ENCODE results near the gene OR8J1.
"Not testable (repeated sequence)": the region's sequence is repeated elsewhere in the genome, so short reads cannot be mapped to it uniquely, and the experiment has no call there.

Gene OR8J1, protein sequence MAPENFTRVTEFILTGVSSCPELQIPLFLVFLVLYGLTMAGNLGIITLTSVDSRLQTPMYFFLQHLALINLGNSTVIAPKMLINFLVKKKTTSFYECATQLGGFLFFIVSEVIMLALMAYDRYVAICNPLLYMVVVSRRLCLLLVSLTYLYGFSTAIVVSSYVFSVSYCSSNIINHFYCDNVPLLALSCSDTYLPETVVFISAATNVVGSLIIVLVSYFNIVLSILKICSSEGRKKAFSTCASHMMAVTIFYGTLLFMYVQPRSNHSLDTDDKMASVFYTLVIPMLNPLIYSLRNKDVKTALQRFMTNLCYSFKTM

DNA sequence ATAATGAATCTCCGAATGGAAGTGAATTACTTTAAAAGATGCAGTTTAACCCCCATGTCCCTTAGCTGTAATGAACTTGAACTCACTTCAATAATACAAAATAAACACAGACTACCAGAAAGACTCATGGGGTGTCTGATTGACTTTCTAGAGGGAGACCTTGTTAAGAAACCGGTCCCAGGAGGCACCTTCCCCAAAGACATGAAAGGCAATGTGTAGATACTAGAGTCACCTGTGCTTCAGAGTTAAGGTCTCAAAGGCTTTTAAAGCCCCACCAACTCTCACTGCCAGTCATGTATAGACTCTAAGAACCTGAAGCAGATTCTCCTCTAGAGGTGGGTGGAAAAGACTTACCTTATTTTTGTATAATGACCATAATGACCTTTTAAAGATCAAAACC, at the start of gene OR8J1:
OR8J1 (plus strand) TSS at position 301 of the 400 bp plus-strand sequence. CDS start 5,956 bp downstream, outside the sequence.
- no peak for DNase-seq

DNA sequence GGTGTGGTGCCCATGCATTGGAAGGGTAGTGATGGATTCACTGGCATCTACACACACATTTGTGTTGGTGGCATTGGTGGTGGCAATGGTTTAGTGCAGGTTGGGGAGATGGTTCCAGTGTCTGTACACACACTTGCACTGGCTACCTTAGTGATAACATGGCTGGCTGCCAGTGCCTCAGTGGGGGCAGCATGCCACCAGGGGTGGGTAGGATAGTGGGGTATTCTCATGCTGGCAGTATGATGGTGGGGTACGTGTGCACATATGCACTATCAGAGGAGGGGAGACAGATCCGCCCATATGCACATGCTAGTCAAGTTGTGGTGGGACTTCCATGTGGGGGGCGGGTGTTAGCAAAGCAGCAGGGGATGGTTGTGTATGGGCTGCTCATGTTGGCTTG, 46.3 kb upstream of the OR8J1 start:
- DNase-seq, result no peak

DNA sequence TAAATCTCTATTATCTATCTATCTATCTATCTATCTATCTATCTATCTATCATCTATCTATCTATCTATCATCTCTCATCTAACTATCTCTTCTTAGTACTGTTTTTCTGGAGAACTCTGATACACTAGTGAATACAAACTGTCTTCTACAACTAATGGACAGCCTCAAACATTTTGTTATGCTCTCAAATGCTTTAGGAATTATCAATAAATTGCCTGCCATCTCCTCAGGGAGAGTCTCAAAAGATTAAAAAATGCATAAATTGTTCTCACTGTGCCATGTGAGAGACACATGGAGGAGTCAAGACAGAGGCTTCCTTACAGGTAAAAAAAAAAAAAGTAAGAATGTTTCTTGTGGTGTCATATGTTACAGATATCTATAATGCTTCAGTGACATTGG, 39.2 kb upstream of the OR8J1 start, which contains the start of gene OR8K3:
OR8K3 (plus strand) TSS at position 301 of the 400 bp plus-strand sequence. CDS start 3,163 bp downstream, outside the sequence.
- no peak for DNase-seq

DNA sequence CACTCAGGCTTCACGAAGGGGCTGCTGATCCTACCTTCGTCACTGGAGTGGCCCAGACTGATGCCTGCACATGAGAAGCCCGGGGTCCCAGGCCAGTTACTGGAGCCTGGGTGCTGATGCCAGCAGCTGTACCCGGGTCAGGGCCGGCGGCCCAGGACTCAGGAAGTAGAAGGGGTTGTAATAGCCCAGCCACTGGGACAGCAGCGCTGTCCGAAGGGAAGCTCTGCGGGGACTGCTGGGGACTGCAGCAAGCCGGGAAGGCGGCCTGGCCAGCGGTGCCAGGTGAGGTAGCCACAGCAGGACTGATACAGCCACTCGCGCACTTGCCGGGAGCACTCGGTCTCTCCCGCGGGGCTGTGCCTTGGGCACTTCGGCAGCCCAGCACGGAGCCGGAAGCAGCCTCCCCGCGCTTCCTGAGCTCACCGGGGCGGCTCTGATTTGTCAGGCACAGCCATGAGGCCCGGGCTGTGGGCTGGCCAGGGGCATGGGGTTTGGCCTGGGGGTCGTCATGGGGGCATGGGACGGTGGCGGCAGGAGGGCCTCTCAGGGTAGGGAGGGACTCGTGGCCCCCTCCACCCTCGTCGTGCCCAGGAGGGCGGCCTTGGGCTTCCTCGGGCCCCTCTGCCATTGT, 22.1 kb upstream of the OR8J1 start:
- no peak for DNase-seq

DNA sequence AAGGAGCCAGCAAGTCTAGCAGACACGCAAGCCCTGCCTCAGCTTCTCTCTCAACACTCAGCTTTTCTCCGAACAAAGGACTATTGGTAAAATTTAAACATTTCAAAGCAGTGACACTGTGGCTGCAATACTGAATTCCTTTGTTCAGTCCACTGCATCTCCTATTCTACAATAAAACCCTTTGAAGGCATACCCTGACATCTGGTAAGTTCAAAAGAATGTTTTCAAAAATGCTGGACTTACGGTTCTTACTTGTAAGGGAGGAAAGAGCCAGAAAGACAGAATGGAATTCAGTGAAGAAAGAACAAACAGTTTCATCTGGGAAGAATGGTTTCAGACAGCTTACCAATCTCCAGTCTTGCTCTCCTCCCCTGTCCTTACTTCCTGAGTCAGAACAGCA, 20.9 kb upstream of the OR8J1 start:
- no peak for DNase-seq

DNA sequence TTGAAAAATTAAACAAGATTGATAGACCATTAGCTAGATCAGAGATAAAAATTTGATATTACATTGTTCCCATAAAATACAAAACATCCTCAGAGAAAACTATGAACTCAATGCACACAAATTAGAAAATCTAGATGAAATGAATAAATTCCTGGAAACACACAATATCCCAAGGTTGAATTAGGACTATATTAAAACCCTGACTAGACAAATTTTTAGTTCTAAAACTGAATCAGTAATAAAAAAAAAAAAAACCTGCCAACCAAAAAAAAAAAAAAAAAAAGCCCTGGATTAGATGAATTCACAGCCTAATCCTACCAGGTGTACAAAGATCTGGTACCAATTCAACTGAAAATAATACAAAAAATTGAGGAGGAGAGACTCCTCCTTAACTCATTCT, 13.8 kb upstream of the OR8J1 start:
- DNase-seq, result no peak

DNA sequence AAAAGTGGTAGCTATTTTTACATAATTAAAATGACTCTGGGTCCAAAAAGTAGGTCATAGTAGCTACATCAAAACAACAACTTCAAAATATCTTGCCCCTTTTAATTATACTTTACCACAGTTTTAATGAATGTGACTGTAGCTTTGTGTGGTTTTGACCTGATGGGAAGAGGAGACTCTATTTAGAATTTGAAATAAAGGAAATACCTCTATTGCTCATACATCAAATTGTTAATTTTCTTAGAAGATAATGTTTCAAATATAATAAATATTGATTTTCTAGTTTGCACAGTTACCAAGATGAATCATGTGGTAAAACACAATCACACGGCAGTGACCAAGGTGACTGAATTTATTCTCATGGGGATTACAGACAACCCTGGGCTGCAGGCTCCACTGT, 8.4 kb upstream of the OR8J1 start, which contains the start of gene OR8K1:
OR8K1 (plus strand) TSS at position 301 of the 400 bp plus-strand sequence; CDS start at position 301, 0 bp downstream.
- no peak for DNase-seq

DNA sequence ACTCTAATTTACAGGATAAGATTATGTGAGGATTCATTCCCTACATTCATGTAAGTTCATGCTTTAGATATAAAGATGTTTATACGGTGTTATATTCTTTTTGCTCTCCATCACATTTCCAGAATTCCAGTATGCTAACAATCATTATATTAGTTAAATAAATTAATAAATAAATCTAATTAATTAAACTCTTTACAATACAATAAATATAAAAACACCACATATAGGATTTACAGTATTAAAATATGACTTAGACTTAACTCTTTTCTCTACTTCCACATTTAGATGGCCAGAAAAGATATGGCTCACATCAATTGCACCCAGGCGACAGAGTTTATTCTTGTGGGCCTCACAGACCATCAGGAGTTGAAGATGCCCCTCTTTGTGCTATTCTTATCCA, 21.2 kb downstream of the OR8J1 start, which contains the start of gene OR8U1:
OR8U1 (plus strand) TSS at position 301 of the 400 bp plus-strand sequence; CDS start at position 301, 0 bp downstream.
- DNase-seq, result no peak

DNA sequence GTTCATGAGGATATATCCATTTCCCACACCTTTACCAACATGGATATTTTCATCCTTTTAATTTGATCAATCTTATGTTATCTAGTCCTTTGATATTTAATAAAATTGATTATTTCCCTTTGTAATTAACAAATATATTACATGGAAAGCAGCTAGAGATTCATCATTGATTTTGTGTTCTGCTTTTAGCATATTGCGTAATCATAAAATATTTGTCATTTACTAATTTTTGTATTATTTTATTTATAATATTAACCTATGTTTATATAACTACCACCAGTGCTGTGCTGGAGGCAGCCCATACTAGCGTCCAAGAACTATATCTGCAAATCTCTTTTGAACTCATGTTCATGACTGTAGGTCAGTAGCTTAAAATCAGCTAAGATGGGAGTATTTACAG, 26.0 kb downstream of the OR8J1 start:
- DNase-seq, result no peak

DNA sequence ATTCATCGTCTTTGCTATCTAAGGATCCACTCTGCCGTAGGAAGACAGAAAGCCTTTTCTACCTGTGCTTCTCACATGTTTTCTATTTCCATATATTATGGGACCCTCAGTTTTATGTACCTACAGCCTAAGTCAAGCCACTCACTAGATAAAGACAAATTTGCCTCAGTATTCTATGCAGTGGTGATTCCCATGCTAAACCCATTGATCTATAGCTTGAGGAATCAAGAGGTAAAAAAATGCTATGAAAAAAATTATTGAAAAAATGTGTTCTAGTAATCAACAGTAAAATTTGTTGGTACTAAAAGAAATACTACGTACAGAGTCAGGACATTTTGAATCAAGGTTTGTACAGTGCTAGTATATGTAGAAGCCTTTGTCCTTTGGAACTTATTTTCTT, 40.3 kb downstream of the OR8J1 start:
- DNase-seq, result no peak

DNA sequence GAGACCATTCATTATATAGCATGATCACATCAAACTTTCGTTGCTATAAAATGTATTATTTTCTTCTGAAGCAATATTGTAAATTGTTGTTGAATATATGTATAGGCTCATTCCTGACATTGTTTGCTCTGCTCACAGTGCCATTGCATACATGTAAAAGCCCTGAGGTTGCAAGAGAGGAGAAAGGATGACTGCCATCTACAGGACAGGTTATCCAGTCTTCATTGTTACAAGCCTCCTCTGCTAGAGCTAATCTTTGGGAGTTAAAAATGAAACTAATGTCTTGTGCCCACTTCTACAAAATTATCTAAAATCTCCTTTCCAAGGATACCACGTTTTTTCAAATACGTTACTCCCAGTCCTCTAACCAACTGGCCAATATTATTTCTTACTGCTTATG, 42.0 kb downstream of the OR8J1 start:
- DNase-seq, result no peak

DNA sequence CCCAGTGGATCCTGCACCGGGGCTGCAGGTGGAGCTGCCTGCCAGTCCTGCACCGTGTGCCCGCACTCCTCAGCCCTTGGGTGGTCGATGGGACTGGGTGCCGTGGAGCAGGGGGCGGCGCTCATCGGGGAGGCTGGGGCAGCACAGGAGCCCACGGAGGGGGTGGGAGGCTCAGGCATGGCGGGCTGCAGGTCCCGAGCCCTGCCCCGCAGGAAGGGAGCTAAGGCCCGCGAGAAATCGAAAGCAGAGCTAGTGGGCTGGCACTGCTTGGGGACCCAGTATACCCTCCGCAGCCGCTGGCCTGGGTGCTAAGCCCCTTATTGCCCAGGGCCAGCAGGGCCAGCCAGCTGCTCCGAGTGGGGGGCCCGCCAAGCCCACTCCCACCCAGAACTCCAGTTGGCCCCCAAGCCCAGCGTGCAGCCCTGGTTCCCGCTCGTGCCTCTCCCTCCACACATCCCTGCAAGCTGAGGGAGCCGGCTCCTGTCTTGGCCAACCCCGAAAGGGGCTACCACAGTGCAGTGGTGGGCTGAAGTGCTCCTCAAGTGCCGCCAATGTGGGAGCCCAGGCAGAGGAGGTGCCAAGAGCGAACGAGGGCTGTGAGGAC, 47.9 kb downstream of the OR8J1 start:
- not testable (repeated sequence) for DNase-seq

DNA sequence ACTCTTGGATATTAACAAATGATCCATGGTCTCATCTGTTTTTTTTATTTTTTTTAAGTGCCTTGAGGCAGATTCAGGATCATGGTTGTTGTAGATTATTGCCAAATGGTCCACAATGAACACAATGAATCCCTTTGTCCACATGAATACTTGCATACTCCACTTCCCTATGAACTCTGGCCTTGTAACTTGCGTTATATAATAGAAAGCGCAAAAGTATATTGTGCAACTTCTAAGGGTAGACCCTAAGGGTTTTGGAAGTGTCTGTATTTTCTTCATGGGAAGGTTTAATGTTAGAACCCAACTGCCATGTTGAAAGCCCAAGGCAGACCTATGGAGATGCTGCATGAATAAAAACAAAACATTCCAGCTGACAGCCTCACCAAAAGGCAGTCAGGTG, 50.3 kb downstream of the OR8J1 start:
- DNase-seq, result no peak

DNA sequence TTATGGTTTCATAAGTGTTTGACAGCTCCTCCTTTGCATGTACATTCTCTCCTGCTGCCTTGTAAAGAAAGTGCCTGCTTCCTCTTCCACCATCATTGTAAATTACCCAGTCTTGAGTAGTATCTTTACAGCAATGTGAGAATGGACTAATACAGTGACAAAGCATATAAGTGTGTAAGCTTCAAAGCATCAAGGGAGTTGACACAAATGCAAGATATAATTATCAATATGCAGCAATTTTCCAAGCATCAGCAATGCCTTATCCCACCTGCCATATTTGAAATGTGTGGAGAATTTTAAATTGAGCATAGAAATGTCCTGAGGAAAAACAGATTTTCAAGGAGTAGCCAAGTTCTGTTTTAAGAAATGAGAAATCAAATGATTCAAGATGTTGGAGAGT, 56.7 kb downstream of the OR8J1 start:
- DNase-seq, result no peak
